Prostate gland (tissue), 2 donors: ENCODE results near the gene SYDE1.

Source experiments
- POLR2A ChIP-seq: fragments of 450-650 bp; IDR thresholded peaks from one replicate; pipeline ENCODE4 v1.6.1; 2016; ENCODE audit warnings: antibody characterized with exemption, mild to moderate bottlenecking
- POLR2AphosphoS5 ChIP-seq: sonication (generic); formaldehyde crosslinking; IDR thresholded peaks from one replicate; pipeline ENCODE4 v1.6.1; 2017; ENCODE audit warnings: antibody characterized with exemption
- TF ChIP-seq, protein P1 (sequence below), 4 experiments: fragments of 200-600 bp in 2 of 4; fragments of 450-650 bp in 2 of 4; sonication (generic) in 2 of 4; IDR thresholded peaks; 1 replicate in 3 of 4; 2 replicates in 1 of 4; pipeline ENCODE4 v1.5.1; 2016 to 2019; ENCODE audit warnings: antibody characterized with exemption in 4 of 4, mild to moderate bottlenecking in 2 of 4, moderate library complexity in 2 of 4

DNA sequence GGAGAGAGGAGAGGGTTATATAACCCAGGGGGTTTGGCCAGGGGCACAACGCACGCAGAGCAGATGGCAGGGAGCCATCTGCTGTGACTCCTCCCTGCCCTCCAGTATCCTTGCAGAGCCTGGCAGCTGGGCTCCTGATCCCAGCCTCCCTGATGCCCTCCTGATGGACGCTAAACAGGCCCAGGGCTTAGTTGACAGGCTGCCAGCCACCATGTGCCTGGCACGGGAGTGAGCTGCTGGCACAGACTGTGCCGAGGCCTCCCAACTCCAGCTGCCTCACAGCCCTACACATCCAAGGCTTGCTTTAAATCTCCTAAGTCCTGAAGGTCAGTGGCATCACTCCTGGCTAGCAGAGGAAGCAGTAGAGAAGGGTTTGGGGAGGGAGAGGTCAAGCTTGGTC lies 16.7 kb downstream of the SYDE1 start:
- TF ChIP-seq POLR2AphosphoS5 (no peak), POLR2A (no peak)
- TF ChIP-seq, protein P1, sequence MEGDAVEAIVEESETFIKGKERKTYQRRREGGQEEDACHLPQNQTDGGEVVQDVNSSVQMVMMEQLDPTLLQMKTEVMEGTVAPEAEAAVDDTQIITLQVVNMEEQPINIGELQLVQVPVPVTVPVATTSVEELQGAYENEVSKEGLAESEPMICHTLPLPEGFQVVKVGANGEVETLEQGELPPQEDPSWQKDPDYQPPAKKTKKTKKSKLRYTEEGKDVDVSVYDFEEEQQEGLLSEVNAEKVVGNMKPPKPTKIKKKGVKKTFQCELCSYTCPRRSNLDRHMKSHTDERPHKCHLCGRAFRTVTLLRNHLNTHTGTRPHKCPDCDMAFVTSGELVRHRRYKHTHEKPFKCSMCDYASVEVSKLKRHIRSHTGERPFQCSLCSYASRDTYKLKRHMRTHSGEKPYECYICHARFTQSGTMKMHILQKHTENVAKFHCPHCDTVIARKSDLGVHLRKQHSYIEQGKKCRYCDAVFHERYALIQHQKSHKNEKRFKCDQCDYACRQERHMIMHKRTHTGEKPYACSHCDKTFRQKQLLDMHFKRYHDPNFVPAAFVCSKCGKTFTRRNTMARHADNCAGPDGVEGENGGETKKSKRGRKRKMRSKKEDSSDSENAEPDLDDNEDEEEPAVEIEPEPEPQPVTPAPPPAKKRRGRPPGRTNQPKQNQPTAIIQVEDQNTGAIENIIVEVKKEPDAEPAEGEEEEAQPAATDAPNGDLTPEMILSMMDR (IDR thresholded peaks at IDR 0.05): no peak
